ENCODE measurements around the gene TSPEAR.

The TSPEAR gene

DNA sequence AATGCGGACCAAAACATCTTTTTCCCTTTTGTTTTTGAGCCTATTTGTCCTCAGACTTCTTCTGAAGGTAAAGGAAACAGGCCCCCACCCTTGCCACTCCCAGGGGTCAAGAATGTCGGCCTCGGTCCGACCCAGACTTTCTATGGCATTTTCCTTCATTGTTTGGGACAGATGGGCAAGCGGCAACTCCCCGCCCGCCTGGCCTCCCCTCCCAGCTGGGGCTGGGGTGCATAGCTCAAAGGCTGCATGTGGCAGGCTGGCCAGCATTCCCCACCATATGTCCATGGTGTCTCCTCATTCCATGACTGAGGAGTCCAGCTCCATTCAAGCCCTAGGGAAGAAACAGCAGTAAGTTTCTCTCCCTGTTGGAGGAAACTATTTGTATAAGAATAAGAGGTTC lies 29.4 kb upstream of the TSPEAR start:
- no peak for DNase-seq

GRCh38 chr21:44739316-44739715 lies 27.9 kb upstream of the TSPEAR start:
- no peak for DNase-seq

DNA sequence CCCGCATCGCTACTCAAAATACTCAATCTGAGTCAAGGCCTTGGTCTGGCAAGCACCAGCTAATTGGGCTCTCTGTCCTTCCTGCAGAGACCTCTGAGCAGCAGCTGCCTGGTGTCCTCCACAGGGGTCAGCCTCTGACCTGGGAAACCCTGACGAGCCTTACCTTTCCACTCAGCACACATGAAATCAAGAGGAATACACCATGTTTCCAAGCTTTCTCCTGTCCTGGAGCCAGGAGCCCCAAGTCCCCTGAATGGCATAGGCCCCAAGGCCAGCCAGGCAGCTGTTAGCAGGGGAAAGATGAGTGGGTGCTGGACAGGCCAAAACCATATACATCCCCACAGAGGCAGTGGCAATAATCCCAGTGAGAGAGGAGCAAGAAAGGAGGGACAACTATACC lies 27.2 kb upstream of the TSPEAR start:
- no peak for DNase-seq

DNA sequence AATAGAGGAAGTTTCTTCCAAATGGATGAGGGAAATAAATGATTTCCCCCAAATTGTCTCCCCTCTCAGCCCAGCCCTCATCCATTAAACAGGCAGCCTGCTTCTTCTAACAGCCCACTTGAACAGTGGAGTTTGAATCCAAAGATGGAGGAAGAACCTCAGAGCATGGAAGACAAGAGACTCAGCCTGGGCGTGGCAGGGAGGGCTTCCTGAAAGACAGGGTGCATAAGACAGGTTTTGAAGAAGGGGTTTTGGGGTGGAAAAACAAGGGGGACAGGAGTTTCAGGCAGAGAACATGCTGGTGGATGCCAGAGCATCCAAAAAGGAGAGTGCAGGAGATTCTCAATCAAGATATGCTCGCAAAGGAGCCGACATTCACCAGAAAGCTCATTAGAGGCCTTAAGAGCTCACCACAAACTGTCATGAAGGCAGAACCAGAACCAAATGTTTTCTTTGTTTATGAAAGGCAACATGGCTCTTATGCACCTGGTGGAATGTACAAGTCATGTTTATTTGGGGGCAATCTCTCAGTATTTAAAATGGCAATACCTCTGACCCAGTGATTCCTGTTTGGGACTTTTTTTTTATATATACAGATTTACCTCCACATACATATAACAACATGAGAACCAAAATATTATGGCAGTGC lies 26.5 kb upstream of the TSPEAR start:
- peak; percentile 56 for DNase-seq

- no peak for DNase-seq
Measured at GRCh38 chr21:44736291-44737004, 25.1 kb upstream of the TSPEAR start.

DNA sequence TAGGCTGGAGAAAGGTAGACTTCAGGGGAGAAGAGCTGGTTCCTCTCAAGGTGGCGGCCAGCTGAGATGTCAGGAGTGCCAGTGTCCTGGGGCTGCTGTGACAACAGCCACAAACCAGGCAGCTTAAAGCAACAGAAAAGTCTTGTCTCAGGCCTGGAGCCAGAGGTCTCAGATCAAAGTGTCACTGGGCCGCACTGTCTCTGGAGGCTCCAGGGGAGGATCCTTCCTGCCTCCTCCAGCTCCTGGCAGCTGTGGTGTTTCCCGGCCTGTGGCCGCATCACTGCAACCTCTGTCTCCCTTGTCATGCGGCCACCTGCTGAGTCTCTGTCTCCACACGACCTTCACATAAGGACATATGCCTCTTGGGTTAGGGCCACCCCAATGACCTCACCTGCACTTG lies 24.4 kb upstream of the TSPEAR start:
- DNase-seq: no peak

- DNase-seq: no peak
Measured at GRCh38 chr21:44734841-44735240, 23.5 kb upstream of the TSPEAR start.

- DNase-seq: no peak
Measured at GRCh38 chr21:44734026-44734745, 22.8 kb upstream of the TSPEAR start.

DNA sequence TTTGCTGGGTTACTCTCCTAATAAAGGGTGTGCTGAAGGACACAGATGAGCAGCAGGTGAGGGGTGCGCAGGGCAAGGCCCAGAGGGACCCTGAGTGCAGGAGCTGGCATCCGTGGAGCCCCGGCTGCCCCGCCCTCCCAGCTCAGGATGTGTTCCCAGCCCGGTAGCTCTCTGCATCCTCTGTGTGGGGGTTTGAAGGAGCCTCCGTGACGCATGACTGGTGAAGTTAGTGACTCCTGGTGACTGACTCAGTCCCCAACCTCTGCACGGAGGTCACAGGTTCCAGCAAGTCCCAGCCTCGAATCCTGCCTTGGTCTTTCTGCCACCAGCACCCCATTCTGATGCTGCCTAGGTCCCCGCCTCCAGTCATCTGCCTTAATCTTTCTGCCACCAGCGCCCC lies 21.6 kb upstream of the TSPEAR start:
- no peak for DNase-seq

GRCh38 chr21:44732263-44732662 lies 20.9 kb upstream of the TSPEAR start:
- DNase-seq: no peak

DNA sequence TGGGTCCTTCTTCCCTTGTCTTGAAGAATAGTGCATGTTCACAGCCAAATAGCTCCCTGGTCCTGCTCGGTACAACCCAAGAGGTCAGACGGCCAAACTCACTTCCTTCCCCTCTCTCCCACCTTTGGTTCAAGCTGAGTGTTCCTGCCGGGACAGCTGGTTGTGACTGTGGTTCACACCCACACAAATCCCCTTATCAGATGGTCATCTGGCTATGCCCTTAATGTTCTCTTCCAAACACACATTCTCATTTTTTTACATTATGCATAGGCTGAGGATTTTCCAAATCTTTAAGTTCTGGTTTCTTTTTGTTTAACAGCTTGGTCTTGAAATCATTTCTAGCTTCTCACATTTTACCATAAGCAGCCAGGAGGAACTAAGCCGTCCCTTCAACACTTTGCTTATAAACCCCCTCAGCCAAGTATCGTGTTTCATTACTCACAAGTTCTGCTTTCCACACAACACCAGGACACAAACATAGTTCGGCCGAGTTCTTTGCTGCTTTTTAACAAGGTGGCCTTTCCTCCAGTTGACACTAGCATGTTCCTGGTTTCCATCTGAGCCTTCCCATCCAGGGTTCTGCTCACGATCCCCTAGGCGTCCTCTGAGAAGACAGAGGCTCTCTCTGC lies 19.7 kb upstream of the TSPEAR start:
- no peak for DNase-seq

GRCh38 chr21:44730028-44730395 lies 18.6 kb upstream of the TSPEAR start:
- no peak for DNase-seq

DNA sequence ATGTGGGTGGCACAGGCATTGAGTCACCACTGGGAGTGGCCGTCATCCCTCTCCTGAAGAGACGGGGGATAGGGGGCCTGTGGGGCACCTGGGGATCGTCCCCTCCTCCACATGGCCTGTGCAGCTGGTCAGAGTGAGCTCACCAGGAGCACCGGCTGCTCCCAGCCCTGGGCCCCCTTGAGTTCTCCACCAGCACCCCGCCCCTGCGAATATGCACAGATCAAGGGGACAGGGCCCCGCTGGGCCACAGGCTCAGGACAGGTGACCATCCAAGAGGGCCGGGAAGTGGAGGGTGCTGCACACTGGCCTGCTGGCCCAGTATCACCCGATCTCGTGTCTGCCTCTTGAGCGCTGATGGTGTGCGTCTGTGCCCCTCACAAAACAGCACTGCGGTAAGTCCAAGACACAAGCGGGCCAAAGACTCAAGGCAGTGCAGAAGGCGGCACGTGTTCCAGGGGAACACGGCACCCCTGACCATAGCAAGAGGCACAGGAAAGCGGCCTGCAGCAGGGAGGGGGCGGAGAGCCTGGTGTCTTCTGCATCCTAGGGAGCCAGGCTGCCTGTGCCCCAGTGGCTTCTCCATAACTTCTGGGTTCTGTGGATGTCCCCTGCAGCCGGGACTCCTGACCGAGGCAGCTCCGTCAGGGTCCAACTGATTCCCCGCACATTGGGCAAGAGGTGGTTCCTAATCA lies 18.1 kb upstream of the TSPEAR start:
- DNase-seq: no peak

GRCh38 chr21:44728716-44729115 lies 17.3 kb upstream of the TSPEAR start:
- no peak for DNase-seq

DNA sequence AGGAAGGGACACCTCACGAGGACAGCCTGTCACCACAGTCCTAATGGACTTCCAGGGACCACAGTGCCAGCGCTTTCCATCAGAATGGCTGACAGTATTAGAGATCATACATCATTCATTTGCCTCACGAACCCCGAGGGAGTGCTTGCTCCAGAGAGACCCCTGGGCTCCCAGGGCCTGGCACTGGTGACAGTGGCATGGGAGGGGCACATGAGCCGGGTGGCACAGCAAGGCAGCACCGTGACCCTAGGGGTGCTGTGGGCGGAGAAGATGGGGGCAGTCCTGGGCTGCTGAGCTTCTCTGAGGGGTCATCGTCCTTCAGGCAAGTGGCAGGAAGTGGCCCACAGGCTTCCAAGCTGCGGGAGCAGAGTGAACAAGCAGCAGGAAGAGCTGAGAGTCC lies 16.4 kb upstream of the TSPEAR start:
- no peak for DNase-seq

- DNase-seq: no peak
Measured at GRCh38 chr21:44727321-44727720, 15.9 kb upstream of the TSPEAR start.

GRCh38 chr21:44726826-44727225 lies 15.5 kb upstream of the TSPEAR start:
- DNase-seq: no peak

GRCh38 chr21:44724926-44725325 lies 13.6 kb upstream of the TSPEAR start:
- no peak for DNase-seq

- no peak for DNase-seq
Measured at GRCh38 chr21:44724196-44724595, 12.8 kb upstream of the TSPEAR start.

DNA sequence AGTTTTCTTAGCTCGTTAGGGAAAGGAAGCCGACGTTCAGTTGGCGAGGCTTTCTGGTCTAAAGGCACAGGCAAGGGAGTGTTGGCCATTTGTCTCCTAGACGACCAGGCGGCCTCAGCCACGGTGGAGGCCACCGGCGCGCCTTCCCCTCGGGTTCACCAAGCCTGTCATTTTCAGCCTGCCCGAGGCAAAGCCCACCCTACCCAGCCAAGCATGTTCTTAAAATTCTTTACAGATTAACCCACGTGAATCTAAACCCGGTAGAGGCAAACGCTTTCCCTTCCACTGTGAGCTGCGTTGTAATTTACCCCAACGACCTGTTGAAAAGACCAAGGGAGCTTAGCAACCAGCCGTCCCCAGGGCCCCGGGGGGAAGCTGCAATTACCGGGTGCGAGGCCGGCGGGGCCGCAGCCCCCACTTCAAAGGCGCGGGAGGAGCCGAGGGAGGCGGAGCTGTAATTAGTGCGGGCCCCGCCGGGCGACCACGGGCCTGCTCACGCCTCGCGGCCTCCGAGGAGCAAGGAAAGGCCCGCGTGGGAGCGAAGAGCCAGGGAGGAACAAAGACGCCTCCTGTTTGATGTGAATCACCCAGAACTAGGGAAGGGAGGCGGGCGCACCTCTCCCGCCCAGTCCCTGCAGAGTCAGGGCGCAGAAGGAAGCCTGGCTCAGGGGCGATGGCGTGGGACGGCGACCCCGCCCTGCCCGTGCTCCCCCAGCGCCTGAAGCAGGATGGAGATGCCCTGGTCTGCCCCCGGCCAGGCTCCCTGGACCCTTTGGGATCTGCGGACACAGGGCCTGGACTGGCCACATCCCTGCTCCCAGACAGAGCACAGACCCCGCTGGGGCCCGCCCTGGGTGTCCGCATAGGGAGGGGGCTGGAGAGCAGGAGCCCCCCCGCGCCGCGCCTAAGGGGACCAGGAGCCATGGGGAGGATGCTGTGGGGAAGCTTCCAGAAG lies 12.1 kb upstream of the TSPEAR start:
- DNase-seq: peak; percentile 83

GRCh38 chr21:44722731-44723130 lies 11.4 kb upstream of the TSPEAR start:
- DNase-seq: no peak

DNA sequence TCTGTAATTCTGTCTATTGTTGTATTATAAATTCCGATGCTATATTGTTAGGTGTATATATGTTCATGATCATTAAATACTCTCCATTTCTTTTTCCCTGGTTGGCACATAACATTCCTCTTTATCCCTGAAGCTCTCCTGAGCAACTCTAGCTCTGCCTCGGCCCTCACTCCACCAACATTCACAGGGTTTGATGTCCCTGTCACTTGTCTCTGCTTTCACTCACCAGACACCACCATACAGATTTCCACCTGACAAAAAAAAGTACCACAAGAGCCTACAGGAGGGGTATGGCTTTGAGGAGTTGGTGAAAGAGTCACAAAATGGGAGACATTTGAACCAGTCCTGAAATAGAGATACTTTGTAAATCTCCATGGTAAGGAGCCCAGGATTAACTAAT lies 8.8 kb upstream of the TSPEAR start:
- DNase-seq: no peak
